RPMI7951 (cell line): ENCODE measurements around the gene AFF3. TPM values are rescaled to one million over a fixed set of nuclear protein-coding genes. Genes with fewer than 3 reads are reported as not detected.
A peak's percentile ranks its signal among the peaks of the same experiment; 100 is the strongest.

Experiments
- DNase-seq: peaks from one replicate; pipeline ENCODE4 v3.0.0-alpha.2; 2012; ENCODE audit warnings: low read depth
- total RNA-seq: library from RNA; depleted of rRNA; stranded (reverse); fragments of >200 nt; shearing (Covaris generic); gene quantifications from 2 replicates; pipeline ENCODE4 v1.2.3, GENCODE V29; 2014

The AFF3 gene
- total RNA-seq, 1 experiment from 2014 or later: 1.3 TPM

- no peak for DNase-seq
These were observed 501.7 kb downstream of the AFF3 start for GRCh38 chr2:99640635-99641151.

GRCh38 chr2:99638791-99639190 lies 503.6 kb downstream of the AFF3 start:
- DNase-seq: no peak

GRCh38 chr2:99637159-99637697 lies 505.2 kb downstream of the AFF3 start:
- DNase-seq: no peak

DNA sequence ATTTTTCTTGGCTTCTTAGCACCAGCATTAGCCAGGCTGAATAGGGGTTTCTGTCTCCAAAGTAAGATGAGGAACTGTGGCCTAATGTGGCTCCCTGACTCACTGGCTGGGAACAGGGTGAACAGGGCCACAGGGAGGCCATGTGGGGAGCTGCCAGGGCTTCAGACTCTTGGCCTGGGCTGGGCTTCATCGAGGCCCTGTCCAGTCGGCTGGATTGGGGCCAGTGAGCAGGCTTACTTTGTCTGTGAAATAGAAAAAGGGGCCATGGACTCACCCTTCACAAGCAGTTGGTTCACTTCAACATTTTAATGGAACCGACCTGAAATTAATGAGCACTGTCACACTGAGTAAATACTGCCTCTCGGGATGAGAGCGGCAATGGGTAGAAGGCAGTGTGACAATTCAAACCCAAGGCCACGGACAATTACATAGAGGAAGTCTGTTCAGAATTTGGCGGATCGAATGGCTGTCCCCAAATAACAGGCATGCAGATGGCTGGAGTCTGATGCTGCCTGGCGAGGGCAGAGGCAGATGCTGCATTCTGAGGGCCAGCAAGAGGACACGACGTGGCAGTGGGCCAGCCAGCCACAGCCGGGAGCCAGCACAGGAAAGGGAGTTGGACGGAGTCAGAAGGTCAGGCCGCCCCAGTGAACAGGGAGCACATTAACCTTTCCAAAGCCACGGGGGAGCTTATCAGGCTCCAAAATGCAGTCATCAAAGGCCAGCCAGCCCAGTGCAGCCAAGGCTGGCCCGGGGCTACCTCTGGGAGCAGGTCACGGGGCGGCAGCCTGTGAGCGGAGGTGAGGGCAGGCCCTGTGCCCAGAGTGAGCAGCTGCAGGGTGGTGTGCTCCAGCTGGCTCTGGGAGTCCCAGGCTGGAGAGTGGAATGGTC lies 506.0 kb downstream of the AFF3 start:
- peak; percentile 83 for DNase-seq

GRCh38 chr2:99635710-99636109 lies 506.7 kb downstream of the AFF3 start:
- DNase-seq: no peak

DNA sequence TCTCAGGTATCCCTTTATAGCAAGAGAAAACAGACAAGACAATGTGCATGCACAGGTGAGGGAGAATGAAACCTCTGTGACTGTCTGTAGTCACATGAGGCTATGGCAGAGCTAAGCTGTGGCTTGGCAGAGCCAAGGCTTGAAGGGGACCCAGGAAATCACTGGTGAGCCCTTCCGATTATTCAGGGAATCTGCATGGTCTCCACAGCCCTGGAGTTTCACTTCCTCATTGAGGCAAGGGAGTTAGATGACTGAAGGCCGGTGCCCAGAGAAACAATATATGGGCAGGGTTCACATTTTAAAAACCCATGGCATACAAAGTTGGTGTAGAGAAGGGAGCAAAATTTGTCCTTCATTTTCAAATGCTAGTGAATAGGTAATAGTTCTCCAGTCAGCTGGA lies 508.2 kb downstream of the AFF3 start:
- DNase-seq: no peak

GRCh38 chr2:99631700-99632099 lies 510.7 kb downstream of the AFF3 start:
- no peak for DNase-seq

GRCh38 chr2:99629320-99629719 lies 513.1 kb downstream of the AFF3 start:
- DNase-seq: no peak

- no peak for DNase-seq
These were observed 516.2 kb downstream of the AFF3 start for GRCh38 chr2:99626158-99626557.

GRCh38 chr2:99624677-99625076 lies 517.7 kb downstream of the AFF3 start:
- no peak for DNase-seq

- DNase-seq: no peak
These were observed 518.8 kb downstream of the AFF3 start for GRCh38 chr2:99623613-99624012.

DNA sequence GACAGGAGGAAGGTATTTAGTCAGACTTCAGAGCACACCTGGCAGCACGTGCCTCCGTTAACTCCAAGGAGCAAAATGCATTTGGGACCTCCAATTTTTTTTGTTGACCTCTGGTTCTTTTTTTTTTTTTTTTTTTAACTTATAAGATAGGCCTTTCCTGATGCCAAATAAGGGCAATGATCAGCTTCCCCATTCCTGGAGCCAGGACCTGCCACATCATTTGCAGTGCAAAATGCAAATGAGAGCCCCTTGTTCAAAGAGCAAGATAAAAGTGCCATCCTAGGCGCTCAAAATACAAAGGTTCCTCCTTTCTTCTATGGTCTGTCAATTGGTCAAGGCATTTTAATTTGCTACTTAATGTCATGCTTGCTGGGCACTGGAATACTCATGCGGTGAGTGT lies 519.4 kb downstream of the AFF3 start:
- DNase-seq: no peak

GRCh38 chr2:99622534-99622933 lies 519.9 kb downstream of the AFF3 start:
- no peak for DNase-seq

DNA sequence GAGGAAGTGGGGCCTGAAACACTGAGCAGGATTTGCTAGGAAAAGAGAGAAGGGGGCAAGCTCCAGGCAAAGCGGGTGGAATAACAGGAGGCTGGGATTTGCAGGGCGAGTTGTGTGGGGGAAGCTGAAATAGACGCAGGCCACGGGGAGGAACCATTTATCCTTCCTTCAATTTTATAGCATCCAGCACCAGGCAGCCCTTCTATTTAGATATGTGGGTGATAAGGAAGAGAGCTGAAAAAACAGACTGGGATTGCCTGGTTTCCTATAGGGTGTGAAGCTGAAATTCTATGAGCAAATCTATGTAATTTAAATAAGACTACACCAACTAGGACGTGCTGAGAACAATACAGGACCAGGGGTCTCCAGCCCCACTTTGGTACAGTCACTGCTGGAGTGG lies 520.6 kb downstream of the AFF3 start:
- DNase-seq: no peak

DNA sequence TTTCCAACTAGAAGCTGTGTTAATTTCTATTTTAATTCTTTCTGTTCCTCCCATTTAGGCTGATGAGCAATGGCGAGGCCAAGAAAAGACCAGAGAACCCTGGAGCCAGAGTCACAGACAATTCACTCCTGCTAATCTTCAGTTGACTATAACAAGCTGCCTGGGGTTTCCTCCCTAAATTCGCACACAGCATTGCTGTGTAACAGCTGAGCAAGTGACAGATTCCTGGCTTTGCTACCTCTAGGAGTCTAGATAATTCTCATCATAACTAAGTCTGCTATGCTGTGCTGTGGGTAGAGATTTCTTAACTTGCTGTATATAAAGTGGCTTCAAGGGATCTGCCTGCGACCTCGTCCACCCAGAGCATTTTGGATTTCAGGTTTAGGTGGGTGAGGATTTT lies 521.3 kb downstream of the AFF3 start:
- DNase-seq: no peak

DNA sequence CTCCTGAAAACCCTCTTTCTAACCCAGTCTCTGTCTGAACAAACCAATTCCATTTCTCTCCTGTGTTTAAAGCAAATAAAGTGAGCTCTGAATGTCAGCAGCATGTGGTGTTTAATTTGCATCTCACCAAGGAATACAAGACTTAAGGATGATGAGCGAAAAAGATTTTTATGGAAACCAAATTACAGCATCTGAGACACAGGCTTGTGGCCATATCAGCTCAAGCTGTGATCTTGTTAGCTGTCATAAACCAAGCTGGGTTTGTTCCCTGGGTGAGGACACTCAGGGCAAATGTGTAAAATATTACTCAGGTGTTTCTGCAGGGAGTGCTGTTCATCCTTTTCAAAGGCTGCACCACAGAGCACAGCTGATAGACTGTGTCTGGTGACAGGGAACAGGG lies 523.2 kb downstream of the AFF3 start:
- DNase-seq: no peak

- DNase-seq: no peak
These were observed 523.8 kb downstream of the AFF3 start for GRCh38 chr2:99618579-99619097.

DNA sequence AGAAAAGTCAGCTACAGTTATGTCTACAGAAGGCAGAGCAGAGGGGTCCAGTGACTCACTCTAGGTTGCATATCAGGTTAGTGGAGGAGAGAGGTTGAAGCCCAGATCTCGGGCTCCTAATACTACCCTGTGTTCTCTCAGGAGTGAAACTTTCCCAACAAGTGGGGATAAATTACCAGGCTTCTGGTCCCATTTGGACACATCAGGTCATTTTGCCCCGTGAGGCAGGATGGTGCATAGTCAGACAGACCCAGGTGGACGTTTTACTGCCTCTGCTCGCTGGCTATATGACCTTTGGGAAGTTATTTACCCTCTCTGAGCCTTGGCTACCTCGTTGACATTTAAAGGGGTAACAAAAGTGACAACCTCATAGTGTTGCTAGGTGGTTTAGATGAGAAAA lies 524.6 kb downstream of the AFF3 start:
- no peak for DNase-seq

- peak; percentile 22 for DNase-seq
These were observed 527.1 kb downstream of the AFF3 start for GRCh38 chr2:99615247-99615771.

- DNase-seq: no peak
These were observed 528.4 kb downstream of the AFF3 start for GRCh38 chr2:99613980-99614379.

- no peak for DNase-seq
These were observed 530.6 kb downstream of the AFF3 start for GRCh38 chr2:99611786-99612185.

GRCh38 chr2:99611034-99611433 lies 531.4 kb downstream of the AFF3 start:
- DNase-seq: no peak

DNA sequence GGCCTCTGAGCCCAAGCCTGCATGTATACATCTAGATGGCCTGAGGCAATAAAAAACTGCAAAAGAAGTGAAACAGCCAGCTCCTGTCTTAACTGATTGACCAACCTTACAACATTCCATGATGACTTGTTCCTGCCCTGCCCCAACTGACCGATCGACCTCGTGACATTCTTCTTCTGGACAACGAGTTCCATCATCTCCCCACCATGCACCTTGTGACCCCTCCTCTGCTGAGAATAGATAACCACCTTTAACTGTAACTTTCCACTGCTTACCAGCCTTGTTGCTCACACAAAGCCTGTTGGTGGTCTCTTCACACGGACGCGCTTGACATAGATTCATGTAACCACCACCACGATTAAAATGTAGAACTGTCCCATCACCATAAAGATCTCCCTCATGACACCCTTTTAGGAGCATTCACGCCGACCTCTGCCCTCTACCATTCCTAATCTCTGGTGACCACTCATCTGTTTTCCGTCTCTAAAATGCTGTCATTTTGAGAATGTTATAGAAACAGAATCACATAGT lies 532.5 kb downstream of the AFF3 start:
- no peak for DNase-seq
